ENCODE results near the gene RAPGEF5.

Gene RAPGEF5

GRCh38 chr7:22183522-22184280 lies 173.3 kb downstream of the RAPGEF5 start:
- no peak overlapping the region for H3K4me3 ChIP-seq (ENCODE audit: low read length)
- no peaks in the 10 kb centered on the region for H3K9me3 ChIP-seq (ENCODE audit: control insufficient read depth, insufficient read depth, low read length)
- no CpG with 5 or more reads among the region's 6 CpGs for WGBS (ENCODE audit: insufficient coverage, insufficient read length)
- no peak overlapping the region for H3K27ac ChIP-seq (ENCODE audit: low read length)
- H3K27me3 ChIP-seq (ENCODE audit: control insufficient read depth, insufficient read depth, low read length) = no peaks in the 10 kb centered on the region
- H3K36me3 ChIP-seq (ENCODE audit: control insufficient read depth, insufficient read depth, low read length) = no peaks in the 10 kb centered on the region
- H3K4me1 ChIP-seq (ENCODE audit: control insufficient read depth, insufficient read depth, low read length) = peaks cover 2% of the 10 kb centered on the region; the same call in 1 of the 2 replicates
- DNase-seq (ENCODE audit: low read depth, low spot score) = no peak

GRCh38 chr7:22182149-22182548 lies 174.8 kb downstream of the RAPGEF5 start:
- H3K27me3 ChIP-seq (ENCODE audit: control insufficient read depth, insufficient read depth, low read length) = no peaks in the 10 kb centered on the region
- WGBS (ENCODE audit: insufficient coverage, insufficient read length) = 100% methylated on average over 1 of the region's 4 CpGs
- DNase-seq (ENCODE audit: low read depth, low spot score) = no peak
- no peak overlapping the region for H3K4me3 ChIP-seq (ENCODE audit: low read length)
- no peaks in the 10 kb centered on the region for H3K36me3 ChIP-seq (ENCODE audit: control insufficient read depth, insufficient read depth, low read length)
- no peaks in the 10 kb centered on the region for H3K9me3 ChIP-seq (ENCODE audit: control insufficient read depth, insufficient read depth, low read length)
- H3K27ac ChIP-seq (ENCODE audit: low read length) = no peak overlapping the region
- peaks cover 2% of the 10 kb centered on the region; the same call in 1 of the 2 replicates for H3K4me1 ChIP-seq (ENCODE audit: control insufficient read depth, insufficient read depth, low read length)

DNA sequence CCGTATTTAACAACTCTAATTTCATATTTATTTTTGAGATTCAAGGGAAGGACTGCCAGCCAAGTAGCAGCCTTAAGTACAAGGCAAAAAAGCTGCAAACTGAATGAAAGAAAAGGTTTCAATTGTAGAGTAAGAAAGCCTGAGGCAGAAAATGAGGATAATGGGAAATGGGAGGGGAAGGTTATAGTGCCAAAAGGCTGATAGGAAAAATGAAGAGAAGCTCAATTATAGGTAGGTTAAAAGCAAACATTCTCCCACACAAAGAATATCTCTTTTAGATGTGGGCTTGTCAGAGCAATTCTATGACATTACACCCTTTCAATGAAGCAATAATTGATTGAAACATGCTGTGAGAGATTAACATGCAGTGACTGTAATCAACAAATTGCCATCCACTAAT lies 175.3 kb downstream of the RAPGEF5 start:
- no CpG with 5 or more reads among the region's 1 CpG for WGBS (ENCODE audit: insufficient coverage, insufficient read length)
- H3K4me1 ChIP-seq (ENCODE audit: control insufficient read depth, insufficient read depth, low read length) = peaks cover 2% of the 10 kb centered on the region; the same call in 1 of the 2 replicates
- DNase-seq (ENCODE audit: low read depth, low spot score) = no peak

GRCh38 chr7:22179442-22179879 lies 177.5 kb downstream of the RAPGEF5 start:
- Histone ChIP-seq H3K27ac (ENCODE audit: low read length) (no peak overlapping the region), H3K27me3 (ENCODE audit: control insufficient read depth, insufficient read depth, low read length) (no peaks in the 10 kb centered on the region), H3K9me3 (ENCODE audit: control insufficient read depth, insufficient read depth, low read length) (no peaks in the 10 kb centered on the region), H3K36me3 (ENCODE audit: control insufficient read depth, insufficient read depth, low read length) (no peaks in the 10 kb centered on the region), H3K4me3 (ENCODE audit: low read length) (no peak overlapping the region), H3K4me1 (ENCODE audit: control insufficient read depth, insufficient read depth, low read length) (no peaks in the 10 kb centered on the region)
- DNase-seq (ENCODE audit: low read depth, low spot score) = no peak
- WGBS (ENCODE audit: insufficient coverage, insufficient read length) = no CpG with 5 or more reads among the region's 4 CpGs

More for the DNA sequence above, 175.3 kb downstream of the RAPGEF5 start:
- Histone ChIP-seq H3K4me3 (ENCODE audit: low read length) (no peak overlapping the region), H3K9me3 (ENCODE audit: control insufficient read depth, insufficient read depth, low read length) (no peaks in the 10 kb centered on the region), H3K27ac (ENCODE audit: low read length) (no peak overlapping the region), H3K36me3 (ENCODE audit: control insufficient read depth, insufficient read depth, low read length) (no peaks in the 10 kb centered on the region), H3K27me3 (ENCODE audit: control insufficient read depth, insufficient read depth, low read length) (no peaks in the 10 kb centered on the region)

DNA sequence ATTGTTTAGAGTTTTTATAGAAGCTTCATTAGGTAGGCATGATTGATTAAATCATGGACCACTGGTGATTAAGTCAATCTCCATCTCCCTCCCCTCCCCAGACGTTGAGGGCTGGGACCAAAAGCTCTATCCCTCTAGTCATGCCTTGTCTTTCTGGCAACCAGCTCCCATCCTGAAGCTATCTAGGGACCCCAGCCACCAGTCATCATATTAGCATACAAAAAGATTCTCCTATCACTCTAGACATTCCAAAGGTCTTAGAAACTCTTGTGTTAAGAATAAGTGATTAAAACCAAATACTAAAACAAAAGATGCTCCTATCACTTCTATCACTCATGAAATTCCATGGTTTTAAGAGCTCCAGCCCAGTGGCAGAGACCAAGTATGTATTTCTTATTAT lies 178.2 kb downstream of the RAPGEF5 start:
- no peaks in the 10 kb centered on the region for H3K4me1 ChIP-seq (ENCODE audit: control insufficient read depth, insufficient read depth, low read length)
- H3K4me3 ChIP-seq (ENCODE audit: low read length) = no peak overlapping the region
- H3K27me3 ChIP-seq (ENCODE audit: control insufficient read depth, insufficient read depth, low read length) = no peaks in the 10 kb centered on the region
- no peak for DNase-seq (ENCODE audit: low read depth, low spot score)
- H3K9me3 ChIP-seq (ENCODE audit: control insufficient read depth, insufficient read depth, low read length) = no peaks in the 10 kb centered on the region
- H3K36me3 ChIP-seq (ENCODE audit: control insufficient read depth, insufficient read depth, low read length) = no peaks in the 10 kb centered on the region
- WGBS (ENCODE audit: insufficient coverage, insufficient read length) = no CpG with 5 or more reads among the region's 1 CpG
- no peak overlapping the region for H3K27ac ChIP-seq (ENCODE audit: low read length)

DNA sequence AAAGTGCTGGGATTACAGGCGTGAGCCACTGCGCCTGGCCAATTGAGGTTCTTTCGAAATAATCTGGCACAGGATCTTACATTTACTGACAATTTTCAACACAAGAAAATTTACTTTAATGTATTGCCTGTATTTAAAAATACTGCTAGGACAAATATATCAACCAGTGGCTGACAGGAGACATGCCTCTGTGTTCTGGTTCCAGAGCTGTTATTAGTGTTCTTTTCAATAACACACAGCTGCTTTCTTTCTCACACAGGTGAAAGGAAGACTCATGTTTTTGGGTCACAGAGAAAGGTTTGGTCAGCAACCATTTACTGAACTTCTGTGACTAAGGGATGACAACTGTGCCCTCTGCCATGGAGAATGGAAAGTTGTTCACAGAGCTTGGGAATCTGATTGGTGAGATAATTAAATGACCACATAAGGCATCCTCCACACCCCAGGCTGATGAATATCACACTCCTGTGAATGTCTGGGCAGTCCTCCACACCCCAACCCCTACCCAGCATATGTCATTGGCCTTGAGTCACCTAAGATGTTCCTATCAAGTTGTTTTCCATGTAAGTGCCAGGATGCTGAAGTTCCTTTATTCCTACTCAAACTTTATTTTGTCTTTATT lies 180.1 kb downstream of the RAPGEF5 start:
- no CpG with 5 or more reads among the region's 3 CpGs for WGBS (ENCODE audit: insufficient coverage, insufficient read length)

DNA sequence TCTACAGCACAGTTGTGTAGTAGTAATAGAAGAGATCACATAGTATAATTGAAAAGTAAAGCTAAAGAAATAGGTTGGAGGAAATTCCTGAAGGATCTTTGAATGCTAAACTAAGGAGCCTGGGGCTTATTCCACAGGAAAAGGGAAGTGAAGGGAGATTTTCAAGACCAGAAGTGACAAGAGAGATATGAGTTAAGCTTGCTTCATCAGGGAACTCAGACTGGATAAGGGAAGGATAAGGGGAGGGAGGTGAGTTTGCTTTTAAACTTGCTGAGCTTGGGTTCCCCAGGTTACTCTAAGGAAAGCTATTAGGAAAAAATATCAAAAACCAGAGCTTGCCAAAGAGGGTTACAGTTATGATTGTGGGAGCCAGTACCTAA lies 182.4 kb downstream of the RAPGEF5 start:
- H3K27ac ChIP-seq (ENCODE audit: low read length) = no peak overlapping the region
- no peak overlapping the region for H3K4me3 ChIP-seq (ENCODE audit: low read length)
- no peaks in the 10 kb centered on the region for H3K36me3 ChIP-seq (ENCODE audit: control insufficient read depth, insufficient read depth, low read length)
- H3K27me3 ChIP-seq (ENCODE audit: control insufficient read depth, insufficient read depth, low read length) = no peaks in the 10 kb centered on the region
- no peak for DNase-seq (ENCODE audit: low read depth, low spot score)
- no peaks in the 10 kb centered on the region for H3K4me1 ChIP-seq (ENCODE audit: control insufficient read depth, insufficient read depth, low read length)
- no peaks in the 10 kb centered on the region for H3K9me3 ChIP-seq (ENCODE audit: control insufficient read depth, insufficient read depth, low read length)

More for the DNA sequence above, 180.1 kb downstream of the RAPGEF5 start:
- no peaks in the 10 kb centered on the region for H3K4me1 ChIP-seq (ENCODE audit: control insufficient read depth, insufficient read depth, low read length)
- H3K4me3 ChIP-seq (ENCODE audit: low read length) = no peak overlapping the region
- no peaks in the 10 kb centered on the region for H3K27me3 ChIP-seq (ENCODE audit: control insufficient read depth, insufficient read depth, low read length)
- no peak overlapping the region for H3K27ac ChIP-seq (ENCODE audit: low read length)
- H3K36me3 ChIP-seq (ENCODE audit: control insufficient read depth, insufficient read depth, low read length) = no peaks in the 10 kb centered on the region
- DNase-seq (ENCODE audit: low read depth, low spot score) = no peak
- H3K9me3 ChIP-seq (ENCODE audit: control insufficient read depth, insufficient read depth, low read length) = no peaks in the 10 kb centered on the region

DNA sequence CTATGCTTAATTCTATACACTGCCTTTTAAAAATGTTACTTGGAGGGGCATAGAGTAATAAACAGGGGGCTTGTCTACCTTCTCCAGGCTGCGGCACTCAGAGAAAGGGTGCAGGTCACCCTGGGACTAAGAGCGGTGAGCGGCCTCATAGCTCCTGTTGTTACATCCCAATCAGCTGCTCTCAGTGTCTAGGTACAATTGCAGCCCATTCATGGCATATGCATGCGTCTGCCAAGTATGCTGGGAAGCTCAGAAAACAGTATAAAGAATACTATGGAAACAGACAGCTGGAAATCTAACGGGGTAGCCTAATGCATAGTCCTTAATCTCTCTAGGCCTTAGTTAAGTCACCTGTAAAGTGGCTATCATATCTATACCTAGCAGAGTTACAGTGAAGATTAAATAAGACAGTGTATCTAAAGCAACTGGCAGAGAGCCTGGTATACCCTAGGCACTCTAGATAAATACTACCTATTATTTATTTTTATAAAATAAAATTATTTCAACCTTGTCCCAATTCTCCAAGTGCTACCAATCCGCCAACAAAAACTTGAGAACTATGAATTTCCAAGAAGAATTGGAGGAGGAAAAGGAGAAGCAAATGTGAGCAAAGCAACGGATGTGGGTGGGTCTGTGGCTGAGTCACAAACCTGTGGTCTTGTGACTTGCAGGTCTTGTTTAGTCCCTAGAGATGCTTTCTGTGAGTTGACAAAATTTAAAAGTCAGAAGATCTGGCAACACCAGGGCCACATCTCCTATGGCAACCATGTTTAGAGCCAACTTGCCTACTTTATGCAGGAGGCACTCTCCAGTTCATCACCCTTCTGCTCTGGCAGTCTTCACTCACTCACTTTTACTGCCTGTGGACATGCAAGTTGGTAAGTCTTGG lies 183.0 kb downstream of the RAPGEF5 start:
- H3K4me1 ChIP-seq (ENCODE audit: control insufficient read depth, insufficient read depth, low read length) = no peaks in the 10 kb centered on the region
- H3K36me3 ChIP-seq (ENCODE audit: control insufficient read depth, insufficient read depth, low read length) = no peaks in the 10 kb centered on the region
- no peaks in the 10 kb centered on the region for H3K9me3 ChIP-seq (ENCODE audit: control insufficient read depth, insufficient read depth, low read length)
- H3K27me3 ChIP-seq (ENCODE audit: control insufficient read depth, insufficient read depth, low read length) = no peaks in the 10 kb centered on the region
- no peak for DNase-seq (ENCODE audit: low read depth, low spot score)
- no peak overlapping the region for H3K4me3 ChIP-seq (ENCODE audit: low read length)
- H3K27ac ChIP-seq (ENCODE audit: low read length) = no peak overlapping the region
- WGBS (ENCODE audit: insufficient coverage, insufficient read length) = no CpG with 5 or more reads among the region's 7 CpGs

DNA sequence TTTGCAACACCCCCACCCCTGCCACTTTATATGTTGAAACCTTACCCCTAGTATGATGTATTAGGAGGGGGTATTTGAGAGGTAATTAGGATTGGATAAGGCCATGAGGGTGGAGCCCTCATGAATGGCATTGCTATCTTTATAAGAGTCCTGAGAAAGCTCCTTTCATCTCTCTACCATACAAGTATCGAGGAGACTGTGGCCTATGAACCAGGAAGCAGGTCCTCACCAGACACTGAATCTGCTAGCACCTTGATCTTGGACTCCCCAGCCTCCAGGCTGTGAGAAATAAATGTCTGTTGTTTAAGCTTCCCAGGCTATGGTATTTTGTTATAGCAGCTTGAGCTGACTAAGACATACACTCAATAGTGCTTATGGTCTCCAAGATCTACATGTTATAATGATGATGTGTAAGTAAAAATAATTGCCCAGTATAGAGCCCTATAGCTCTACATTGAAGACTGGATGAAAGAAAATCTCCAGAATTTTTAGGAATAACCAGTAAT lies 188.8 kb downstream of the RAPGEF5 start:
- Histone ChIP-seq H3K4me3 (ENCODE audit: low read length) (no peak overlapping the region), H3K27me3 (ENCODE audit: control insufficient read depth, insufficient read depth, low read length) (no peaks in the 10 kb centered on the region), H3K27ac (ENCODE audit: low read length) (no peak overlapping the region), H3K9me3 (ENCODE audit: control insufficient read depth, insufficient read depth, low read length) (no peaks in the 10 kb centered on the region), H3K36me3 (ENCODE audit: control insufficient read depth, insufficient read depth, low read length) (no peaks in the 10 kb centered on the region), H3K4me1 (ENCODE audit: control insufficient read depth, insufficient read depth, low read length) (no peaks in the 10 kb centered on the region)
- no CpG with 5 or more reads among the region's 1 CpG for WGBS (ENCODE audit: insufficient coverage, insufficient read length)
- no peak for DNase-seq (ENCODE audit: low read depth, low spot score)

DNA sequence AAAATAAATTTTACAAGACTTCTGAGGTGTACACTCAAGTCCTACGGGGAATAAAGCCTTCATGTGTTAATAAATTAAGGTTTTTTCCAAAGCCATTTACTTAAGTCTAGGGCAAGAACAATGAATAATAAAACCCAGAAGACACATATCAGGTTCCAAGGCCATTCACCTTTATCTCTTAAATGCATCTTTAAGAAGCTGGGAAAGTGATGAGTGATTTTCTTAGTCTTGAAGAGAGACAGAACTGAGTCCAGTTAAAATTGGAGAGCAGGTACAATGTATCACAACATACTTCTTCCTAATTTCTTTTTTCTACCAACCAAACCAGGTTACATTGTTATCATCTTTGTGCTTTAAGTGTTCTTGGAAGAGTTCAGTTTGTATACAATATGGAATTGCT lies 189.5 kb downstream of the RAPGEF5 start:
- no peaks in the 10 kb centered on the region for H3K9me3 ChIP-seq (ENCODE audit: control insufficient read depth, insufficient read depth, low read length)
- no peak overlapping the region for H3K4me3 ChIP-seq (ENCODE audit: low read length)
- H3K27me3 ChIP-seq (ENCODE audit: control insufficient read depth, insufficient read depth, low read length) = no peaks in the 10 kb centered on the region
- WGBS (ENCODE audit: insufficient coverage, insufficient read length) = no CpG with 5 or more reads among the region's 1 CpG
- no peaks in the 10 kb centered on the region for H3K36me3 ChIP-seq (ENCODE audit: control insufficient read depth, insufficient read depth, low read length)
- H3K4me1 ChIP-seq (ENCODE audit: control insufficient read depth, insufficient read depth, low read length) = no peaks in the 10 kb centered on the region
- no peak for DNase-seq (ENCODE audit: low read depth, low spot score)
- no peak overlapping the region for H3K27ac ChIP-seq (ENCODE audit: low read length)
